ENCODE measurements around the gene NDUFAB1. TPM values are rescaled to one million over a fixed set of nuclear protein-coding genes. Genes with fewer than 3 reads are reported as not detected.

NDUFAB1 gene
- total RNA-seq, 6 donors from 2014 or later: 21.0 to 69.2 (median 44.3) TPM

DNA sequence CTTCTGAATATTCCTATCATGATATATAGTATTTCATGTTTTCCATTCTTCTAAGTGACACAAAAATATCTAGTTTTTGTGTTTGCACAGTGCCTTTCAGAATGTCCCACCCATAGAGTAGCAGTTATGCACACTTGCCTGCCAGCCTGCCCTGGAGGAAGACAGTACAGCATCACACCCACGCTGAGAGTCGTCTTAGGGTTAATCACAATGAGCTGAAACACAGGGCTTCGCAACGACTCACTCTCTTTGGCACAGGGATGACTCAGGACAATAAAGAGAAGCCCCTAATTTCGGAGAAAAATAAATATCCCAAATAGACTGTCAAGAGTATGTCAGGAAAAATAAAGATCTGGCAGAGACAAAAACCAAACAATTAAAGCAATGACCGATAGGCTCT lies 11.6 kb upstream of the NDUFAB1 start:
- H3K27ac ChIP-seq: no peak overlapping the region
- 79 to 85% methylated on average over 6 of the region's 6 CpGs for WGBS, 2 donors
- H3K27me3 ChIP-seq: no peaks in the 10 kb centered on the region
- H3K36me3 ChIP-seq: peaks cover 0 to 61% (median 27%) of the 10 kb centered on the region in 4 donors
- DNase-seq (no peak), ATAC-seq (ENCODE audit: low FRiP score in 2 of 2) (no peak)
- TF ChIP-seq POLR2A (IDR thresholded peaks at IDR 0.05): no peak
- TF ChIP-seq, protein P1, sequence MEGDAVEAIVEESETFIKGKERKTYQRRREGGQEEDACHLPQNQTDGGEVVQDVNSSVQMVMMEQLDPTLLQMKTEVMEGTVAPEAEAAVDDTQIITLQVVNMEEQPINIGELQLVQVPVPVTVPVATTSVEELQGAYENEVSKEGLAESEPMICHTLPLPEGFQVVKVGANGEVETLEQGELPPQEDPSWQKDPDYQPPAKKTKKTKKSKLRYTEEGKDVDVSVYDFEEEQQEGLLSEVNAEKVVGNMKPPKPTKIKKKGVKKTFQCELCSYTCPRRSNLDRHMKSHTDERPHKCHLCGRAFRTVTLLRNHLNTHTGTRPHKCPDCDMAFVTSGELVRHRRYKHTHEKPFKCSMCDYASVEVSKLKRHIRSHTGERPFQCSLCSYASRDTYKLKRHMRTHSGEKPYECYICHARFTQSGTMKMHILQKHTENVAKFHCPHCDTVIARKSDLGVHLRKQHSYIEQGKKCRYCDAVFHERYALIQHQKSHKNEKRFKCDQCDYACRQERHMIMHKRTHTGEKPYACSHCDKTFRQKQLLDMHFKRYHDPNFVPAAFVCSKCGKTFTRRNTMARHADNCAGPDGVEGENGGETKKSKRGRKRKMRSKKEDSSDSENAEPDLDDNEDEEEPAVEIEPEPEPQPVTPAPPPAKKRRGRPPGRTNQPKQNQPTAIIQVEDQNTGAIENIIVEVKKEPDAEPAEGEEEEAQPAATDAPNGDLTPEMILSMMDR (IDR thresholded peaks at IDR 0.05): no peak
- TF ChIP-seq EP300 (IDR thresholded peaks at IDR 0.05): no peak
- no peak for TF ChIP-seq POLR2AphosphoS5 (IDR thresholded peaks at IDR 0.05)
- H3K4me1 ChIP-seq: no peaks in the 10 kb centered on the region
- no peak overlapping the region for H3K4me3 ChIP-seq
- H3K9me3 ChIP-seq: no peaks in the 10 kb centered on the region

DNA sequence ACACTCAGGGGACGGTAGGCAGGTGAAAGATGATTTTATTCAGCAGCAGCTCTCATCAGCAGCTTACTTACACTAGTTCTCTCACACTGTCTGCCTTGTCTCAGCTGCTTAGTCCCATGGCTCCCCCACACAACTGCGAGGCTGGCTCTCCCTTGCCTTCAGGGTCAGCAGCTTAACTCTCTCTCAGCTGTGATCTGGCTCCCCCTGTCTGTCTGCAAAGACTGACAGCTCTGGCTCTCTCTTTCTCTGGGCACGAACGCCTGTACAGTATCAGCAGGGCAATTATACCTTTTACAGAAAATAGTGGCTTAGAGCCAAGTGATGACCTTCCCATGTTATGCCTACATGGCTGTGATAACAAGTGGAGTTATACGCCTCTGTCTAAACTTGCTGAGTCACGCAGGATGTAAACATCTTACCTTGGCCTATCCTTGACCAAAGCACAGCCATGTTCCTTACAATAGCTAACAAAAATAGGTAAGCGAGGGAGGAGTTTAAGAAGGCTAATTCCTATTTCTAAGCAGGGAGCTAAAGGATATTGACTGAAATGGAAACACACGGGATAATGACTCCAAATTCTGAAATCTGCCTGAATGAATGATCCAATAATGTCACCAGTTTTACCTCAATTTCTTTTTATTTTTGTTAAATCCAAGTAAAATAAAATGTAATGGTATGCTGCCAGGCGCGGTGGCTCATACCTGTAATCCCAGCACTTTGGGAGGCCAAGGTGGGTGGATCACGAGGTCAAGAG lies 1.1 kb upstream of the NDUFAB1 start:
- no peak for TF ChIP-seq POLR2A (IDR thresholded peaks at IDR 0.05)
- TF ChIP-seq, protein P1 (IDR thresholded peaks at IDR 0.05): peak in 1 of 6 experiments; percentile 6
- DNase-seq: no peak
- WGBS, 2 donors: 83 to 86% methylated on average over 11 of the region's 11 CpGs

DNA sequence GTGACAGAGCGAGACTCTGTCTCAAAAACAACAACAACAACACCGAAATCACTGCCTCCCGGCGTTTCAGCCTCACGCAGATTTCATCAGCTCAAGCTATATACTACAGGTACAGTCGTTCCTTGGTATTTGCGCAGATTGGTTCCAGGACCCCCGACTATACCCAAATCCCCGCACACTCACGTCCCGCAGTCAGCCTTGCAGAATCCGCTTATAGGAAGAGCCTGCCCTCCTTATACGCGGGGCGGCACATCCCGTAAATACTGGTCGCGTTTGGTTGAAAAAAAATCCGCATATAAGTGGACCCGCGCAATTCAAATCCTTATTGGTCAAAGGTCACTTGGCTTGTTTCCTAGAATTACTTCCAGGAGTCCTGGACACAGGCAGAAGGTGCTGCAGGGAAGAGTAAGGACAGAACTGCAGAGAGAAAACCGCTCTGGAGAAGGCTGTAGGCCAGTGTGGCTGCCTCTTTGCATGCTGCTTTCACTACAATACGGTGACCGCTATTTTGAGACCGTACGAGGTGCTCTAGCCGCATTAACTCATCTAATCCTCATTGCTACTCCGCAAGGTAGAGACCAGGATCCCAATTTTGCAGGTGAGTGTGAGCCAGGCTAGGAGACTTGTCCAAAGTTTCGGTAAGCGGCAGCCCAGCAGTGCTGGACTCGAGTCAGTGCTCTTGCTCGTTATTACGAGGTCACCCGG lies 718 bp downstream of the NDUFAB1 start:
- DNase-seq (no peak), ATAC-seq (ENCODE audit: low FRiP score in 2 of 2) (no peak)
- peak overlapping the region; percentile 69 to 90 (median 86) for H3K27ac ChIP-seq
- no peaks in the 10 kb centered on the region for H3K27me3 ChIP-seq
- no peak for TF ChIP-seq POLR2A (IDR thresholded peaks at IDR 0.05)
- no peak for TF ChIP-seq POLR2AphosphoS5 (IDR thresholded peaks at IDR 0.05)
- TF ChIP-seq, protein P1 (IDR thresholded peaks at IDR 0.05): no peak
- no peak for TF ChIP-seq EP300 (IDR thresholded peaks at IDR 0.05)
- no peaks in the 10 kb centered on the region for H3K9me3 ChIP-seq
- H3K36me3 ChIP-seq: peaks cover 5 to 33% (median 22%) of the 10 kb centered on the region in 4 donors
- peak overlapping the region; percentile 78 to 96 (median 82) for H3K4me3 ChIP-seq
- WGBS, 2 donors: 21 to 23% methylated on average over 29 to 31 of the region's 34 CpGs
- H3K4me1 ChIP-seq: peaks cover 16 to 27% (median 17%) of the 10 kb centered on the region in 4 donors

More for the DNA sequence above, 1.1 kb upstream of the NDUFAB1 start:
- H3K27me3 ChIP-seq: no peaks in the 10 kb centered on the region
- no peak for ATAC-seq (ENCODE audit: low FRiP score in 2 of 2)
- peaks cover 0 to 23% (median 12%) of the 10 kb centered on the region in 4 donors for H3K36me3 ChIP-seq
- H3K4me3 ChIP-seq: no peak overlapping the region
- H3K9me3 ChIP-seq: no peaks in the 10 kb centered on the region
- no peak overlapping the region for H3K27ac ChIP-seq
- peaks cover 12 to 27% (median 17%) of the 10 kb centered on the region in 4 donors for H3K4me1 ChIP-seq

DNA sequence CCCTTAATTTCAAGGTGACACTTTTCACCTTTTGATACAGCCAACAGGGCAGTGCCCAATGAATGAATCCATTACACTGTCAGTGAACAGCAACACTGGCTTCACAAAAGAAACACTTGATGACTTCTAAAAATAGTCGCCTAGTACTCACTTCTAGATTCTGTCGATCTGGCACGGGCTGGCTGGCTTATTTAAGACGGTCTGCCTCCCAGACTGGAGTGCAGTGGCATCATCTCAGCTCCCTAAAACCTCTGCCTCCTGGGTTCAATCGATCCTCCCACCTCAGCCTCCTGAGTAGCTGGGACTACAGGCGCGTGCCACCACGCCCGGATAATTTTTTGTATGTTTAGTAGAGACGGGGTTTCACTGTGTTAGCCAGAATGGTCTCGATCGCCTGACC lies 1.9 kb downstream of the NDUFAB1 start:
- Histone ChIP-seq H3K9me3 (no peaks in the 10 kb centered on the region), H3K4me1 (peaks cover 16 to 27% (median 17%) of the 10 kb centered on the region in 4 donors), H3K27ac (no peak overlapping the region), H3K27me3 (no peaks in the 10 kb centered on the region), H3K36me3 (peaks cover 7 to 45% (median 32%) of the 10 kb centered on the region in 4 donors), H3K4me3 (no peak overlapping the region)
- TF ChIP-seq POLR2A (IDR thresholded peaks at IDR 0.05): no peak
- TF ChIP-seq POLR2AphosphoS5 (IDR thresholded peaks at IDR 0.05): no peak
- ATAC-seq (ENCODE audit: low FRiP score in 2 of 2): no peak
- 94 to 95% methylated on average over 12 of the region's 12 CpGs for WGBS, 2 donors
- no peak for DNase-seq

DNA sequence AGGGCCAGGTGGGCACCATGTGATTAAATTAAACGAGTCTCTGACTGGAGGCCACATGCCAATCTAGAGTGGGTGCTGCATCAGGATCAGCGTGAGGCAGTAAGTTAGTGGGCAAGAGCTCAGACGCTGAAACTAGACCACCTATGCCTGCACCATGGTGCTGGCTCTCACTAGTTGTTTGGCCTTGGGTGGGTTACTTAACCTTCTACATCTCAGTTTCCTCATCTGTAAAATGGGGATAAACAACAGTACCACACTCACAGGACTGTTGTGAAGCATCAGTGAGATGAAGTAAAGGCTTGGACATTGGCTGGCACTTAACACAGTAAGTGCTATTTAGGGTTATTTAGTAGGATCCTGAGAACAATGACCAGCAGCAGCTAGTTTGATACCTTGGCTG lies 5.9 kb downstream of the NDUFAB1 start:
- Histone ChIP-seq H3K4me3 (no peak overlapping the region), H3K9me3 (no peaks in the 10 kb centered on the region), H3K36me3 (peaks cover 13 to 85% (median 63%) of the 10 kb centered on the region in 4 donors), H3K4me1 (peaks cover 10 to 14% (median 13%) of the 10 kb centered on the region in 4 donors), H3K27ac (no peak overlapping the region), H3K27me3 (no peaks in the 10 kb centered on the region)
- no peak for ATAC-seq (ENCODE audit: low FRiP score in 2 of 2)
- WGBS, 2 donors: 95 to 100% methylated on average over 3 of the region's 3 CpGs
- no peak for DNase-seq
- TF ChIP-seq, protein P1 (IDR thresholded peaks at IDR 0.05): no peak
- no peak for TF ChIP-seq EP300 (IDR thresholded peaks at IDR 0.05)
- no peak for TF ChIP-seq POLR2AphosphoS5 (IDR thresholded peaks at IDR 0.05)
- TF ChIP-seq POLR2A (IDR thresholded peaks at IDR 0.05): no peak

Data from upper lobe of left lung (tissue), 6 donors.